GM13976 (cell line): ENCODE results near the gene NOVA1.

Source experiments
- DNase-seq: peaks from one replicate; pipeline ENCODE4 v3.0.0; 2012; ENCODE audit warnings: low spot score
- in situ Hi-C: fragments of 300-500 bp; cut with MboI; formaldehyde crosslinking; loops from one replicate; pipeline ENCODE4 v1.12.0; 2022; ENCODE audit warnings: low sequenced_read_pairs, mixed read lengths, inconsistent platforms; ENCODE audit not compliant: unreplicated experiment
- TF ChIP-seq, protein P1 (sequence below): IDR thresholded peaks from 2 replicates; pipeline ENCODE4 v1.5.1; 2012; ENCODE audit warnings: borderline replicate concordance, mild to moderate bottlenecking; ENCODE audit not compliant: insufficient read depth; ENCODE audit errors: extremely low read depth, missing control alignments, control extremely low read depth

The NOVA1 gene

DNA sequence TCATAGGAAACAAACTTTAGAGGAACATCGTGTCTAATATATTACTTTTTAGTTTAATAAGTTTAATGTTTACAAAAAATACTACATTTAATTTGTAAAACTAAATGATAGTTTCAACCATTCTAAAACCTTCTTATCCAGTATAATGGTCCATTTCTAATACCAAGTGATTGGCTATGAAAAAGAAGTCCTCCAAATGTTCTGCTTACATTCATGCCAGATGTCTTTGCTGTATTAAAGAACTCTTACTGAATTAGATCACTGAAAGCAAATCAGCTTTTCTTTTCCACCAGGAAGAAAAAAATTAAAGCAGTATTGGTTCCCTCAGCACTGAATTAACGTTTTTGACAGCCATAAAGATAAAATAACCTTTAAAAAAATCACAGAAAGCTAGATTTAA lies 3.7 kb downstream of the NOVA1 start:
- in situ Hi-C loops: no loop called here
- DNase-seq: no peak
- TF ChIP-seq, protein P1, sequence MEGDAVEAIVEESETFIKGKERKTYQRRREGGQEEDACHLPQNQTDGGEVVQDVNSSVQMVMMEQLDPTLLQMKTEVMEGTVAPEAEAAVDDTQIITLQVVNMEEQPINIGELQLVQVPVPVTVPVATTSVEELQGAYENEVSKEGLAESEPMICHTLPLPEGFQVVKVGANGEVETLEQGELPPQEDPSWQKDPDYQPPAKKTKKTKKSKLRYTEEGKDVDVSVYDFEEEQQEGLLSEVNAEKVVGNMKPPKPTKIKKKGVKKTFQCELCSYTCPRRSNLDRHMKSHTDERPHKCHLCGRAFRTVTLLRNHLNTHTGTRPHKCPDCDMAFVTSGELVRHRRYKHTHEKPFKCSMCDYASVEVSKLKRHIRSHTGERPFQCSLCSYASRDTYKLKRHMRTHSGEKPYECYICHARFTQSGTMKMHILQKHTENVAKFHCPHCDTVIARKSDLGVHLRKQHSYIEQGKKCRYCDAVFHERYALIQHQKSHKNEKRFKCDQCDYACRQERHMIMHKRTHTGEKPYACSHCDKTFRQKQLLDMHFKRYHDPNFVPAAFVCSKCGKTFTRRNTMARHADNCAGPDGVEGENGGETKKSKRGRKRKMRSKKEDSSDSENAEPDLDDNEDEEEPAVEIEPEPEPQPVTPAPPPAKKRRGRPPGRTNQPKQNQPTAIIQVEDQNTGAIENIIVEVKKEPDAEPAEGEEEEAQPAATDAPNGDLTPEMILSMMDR: no peak

DNA sequence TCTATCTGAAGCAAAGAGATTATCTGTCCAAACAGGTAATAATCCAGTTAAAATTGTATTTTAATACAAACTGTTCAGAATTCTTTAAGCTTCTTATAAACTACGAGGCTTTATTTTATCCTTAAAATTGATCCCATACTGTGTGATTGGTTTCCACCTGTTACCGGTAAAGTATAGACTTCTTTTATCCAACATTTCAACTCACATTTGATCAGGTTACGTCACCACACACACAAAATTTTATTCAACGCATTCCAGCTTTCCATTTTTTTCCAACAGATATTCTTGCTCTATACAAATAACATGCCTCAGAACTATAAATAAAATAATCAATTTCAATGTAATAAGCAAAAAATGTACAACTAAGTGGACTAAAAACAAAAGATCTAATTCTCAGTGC lies 4.5 kb downstream of the NOVA1 start:
- no peak for DNase-seq
- in situ Hi-C loops: no loop called here

DNA sequence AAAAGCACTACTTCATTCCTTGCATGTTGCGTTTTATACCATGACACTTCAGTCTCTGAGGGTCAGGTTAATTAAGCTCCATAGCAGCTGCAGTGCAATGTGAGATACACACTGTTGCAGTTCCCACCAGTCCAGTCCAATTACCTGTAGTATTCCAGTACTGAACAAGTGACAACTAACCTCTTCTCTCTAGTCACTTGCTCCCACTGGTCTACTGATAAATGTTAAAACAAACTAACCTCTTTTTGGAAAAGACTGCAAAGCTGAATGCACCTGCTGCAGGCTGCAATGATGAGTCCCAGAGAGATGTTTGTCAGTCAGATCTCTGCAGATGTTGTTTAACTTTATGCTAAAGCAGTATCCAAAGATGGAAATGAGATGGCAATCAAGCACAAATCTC lies 7.9 kb downstream of the NOVA1 start:
- TF ChIP-seq, protein P1: no peak
- in situ Hi-C loops: no loop called here
- no peak for DNase-seq

More for the DNA sequence above, 4.5 kb downstream of the NOVA1 start:
- TF ChIP-seq, protein P1: no peak

DNA sequence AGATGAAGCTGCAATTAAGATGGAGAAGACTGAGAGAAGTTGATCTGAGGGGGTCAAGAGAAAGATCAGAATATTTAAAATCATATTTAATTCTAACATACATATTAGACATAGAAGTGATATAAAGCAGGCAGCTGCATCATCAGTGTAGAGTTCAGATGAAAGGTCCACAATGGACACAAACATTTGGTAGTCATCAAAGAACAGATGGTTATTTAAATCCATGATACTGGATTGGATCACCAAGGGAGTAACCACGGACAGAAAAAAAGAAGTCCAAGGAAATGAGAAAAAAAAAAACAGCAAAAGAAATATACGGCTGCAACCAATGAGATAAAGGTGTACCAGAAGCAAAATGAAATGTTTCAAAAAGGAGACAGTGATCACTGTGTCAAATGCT lies 20.1 kb downstream of the NOVA1 start:
- no peak for DNase-seq
- in situ Hi-C loops: no loop called here
- TF ChIP-seq, protein P1: no peak

DNA sequence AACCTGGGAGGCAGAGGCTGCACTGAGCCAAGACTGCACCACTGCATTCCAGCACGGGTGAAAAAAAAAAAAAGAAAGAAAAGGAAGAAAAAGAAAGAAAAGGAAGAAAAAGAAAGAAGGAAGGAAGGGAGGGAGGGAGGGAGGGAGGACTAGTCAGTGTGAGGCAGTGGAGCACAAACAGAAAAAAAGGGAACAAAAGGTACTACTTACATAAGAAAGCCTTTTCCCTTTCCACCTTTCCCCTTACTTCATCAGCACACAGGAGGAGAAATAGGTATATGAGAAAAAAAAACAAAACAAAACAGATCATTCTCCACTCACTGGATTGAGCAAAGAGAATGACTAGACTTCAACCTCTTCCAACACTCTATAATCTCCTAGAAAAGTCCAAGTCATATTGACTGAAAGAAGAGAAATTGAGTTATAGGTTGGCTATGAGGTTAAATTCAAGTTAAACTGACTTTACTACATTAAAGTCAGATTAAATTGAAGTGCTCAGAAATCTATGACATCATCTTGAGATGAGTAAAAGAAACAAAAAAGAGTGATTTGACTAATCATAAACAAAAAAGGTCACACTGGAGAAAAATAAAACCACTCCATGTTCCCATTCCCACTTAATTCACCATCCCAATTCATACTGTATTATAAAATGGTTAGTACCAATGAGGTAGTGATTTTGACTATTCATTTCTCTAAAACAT lies 43.6 kb downstream of the NOVA1 start:
- DNase-seq: no peak
- in situ Hi-C loops: no loop called here
- TF ChIP-seq, protein P1: no peak

DNA sequence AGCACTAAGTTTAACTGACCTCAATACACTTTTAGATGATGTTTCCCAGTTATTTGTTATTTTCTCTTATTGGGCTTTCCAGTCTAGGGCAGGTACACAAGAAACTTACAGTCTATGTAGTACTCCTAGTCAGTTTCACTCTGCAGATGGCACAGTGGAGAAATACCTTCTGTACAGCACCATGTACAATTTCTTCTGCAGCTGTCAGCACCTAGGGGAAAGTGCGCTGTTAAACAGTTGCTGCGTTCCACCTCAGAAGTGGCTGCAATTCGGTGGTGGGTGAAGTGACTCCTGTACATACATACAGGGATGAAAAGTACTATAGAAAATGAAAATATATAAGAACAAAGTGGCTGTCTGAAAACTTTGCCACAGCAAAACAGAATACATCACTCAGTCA lies 48.3 kb downstream of the NOVA1 start:
- TF ChIP-seq, protein P1: no peak
- in situ Hi-C loops: no loop called here
- no peak for DNase-seq
